HCT116 (cell line): ENCODE results near the gene METTL17.

Experiments used
- CTCF ChIP-seq, 3 experiments: fragments of 200-600 bp in 1 of 3; sonication (generic) in 1 of 3; IDR thresholded peaks in 2 of 3; conservative IDR thresholded peaks in 1 of 3; 2 replicates each; pipeline ENCODE4 v1.5.1; 2012 to 2017; ENCODE audit warnings: low read depth in 2 of 3, low read length in 2 of 3, antibody characterized with exemption in 1 of 3, borderline replicate concordance in 1 of 3, control low read depth in 1 of 3, mild to moderate bottlenecking in 1 of 3, mixed read lengths in 1 of 3, mixed run types in 1 of 3, moderate library complexity in 1 of 3; ENCODE audit not compliant: insufficient read depth in 1 of 3
- ELF1 ChIP-seq: IDR thresholded peaks from 2 replicates; pipeline ENCODE4 v1.6.1; 2012; ENCODE audit warnings: low read depth, borderline replicate concordance
- EZH2 ChIP-seq: fragments of 200-600 bp; sonication (generic); IDR thresholded peaks from 2 replicates; pipeline ENCODE4 v1.6.1; 2017; ENCODE audit warnings: antibody characterized with exemption, mixed run types
- EZH2phosphoT487 ChIP-seq: fragments of 200-600 bp; IDR thresholded peaks from 2 replicates; pipeline ENCODE4 v1.6.1; 2018; ENCODE audit warnings: antibody characterized with exemption, borderline replicate concordance
- YY1 ChIP-seq: IDR thresholded peaks from 2 replicates; pipeline ENCODE4 v1.6.1; 2011; ENCODE audit warnings: low read length, low read depth, moderate library complexity, mild to moderate bottlenecking; ENCODE audit not compliant: insufficient replicate concordance; ENCODE audit errors: extremely low read depth

GRCh38 chr14:20969336-20969735 lies 20.4 kb upstream of the METTL17 start:
- TF ChIP-seq EZH2phosphoT487 (no peak), CTCF (IDR thresholded peaks at IDR 0.05 in 2 of 3, conservative IDR thresholded peaks at IDR 0.05 in 1 of 3; ENCODE audit: borderline replicate concordance in 1 of 3, insufficient read depth in 1 of 3, low read depth in 2 of 3, low read length in 2 of 3) (no peak), YY1 (no peak), ELF1 (no peak), EZH2 (no peak)
